CD4-positive, alpha-beta T cell treated with Interleukin-12 subunit alpha and Interleukin-12 subunit beta, for 1 hour (primary cell): ENCODE data around the gene HLA-B.
"Not testable (repeated sequence)": the region's sequence is repeated elsewhere in the genome, so short reads cannot be mapped to it uniquely, and the experiment has no call there.

Experiments
- DNase-seq: peaks from one replicate; pipeline ENCODE4 v3.0.0-alpha.2; 2020

Gene HLA-B

GRCh38 chr6:31356946-31357466 lies at the start of gene HLA-B:
Gene HLA-B, minus strand, starts transcription at chr6:31357179. Its CDS starts 21 bp downstream, at chr6:31357158.
- DNase-seq = peak; percentile 87

- no peak for DNase-seq
These were observed 49.0 kb upstream of the HLA-B start for GRCh38 chr6:31405996-31406395.

DNA sequence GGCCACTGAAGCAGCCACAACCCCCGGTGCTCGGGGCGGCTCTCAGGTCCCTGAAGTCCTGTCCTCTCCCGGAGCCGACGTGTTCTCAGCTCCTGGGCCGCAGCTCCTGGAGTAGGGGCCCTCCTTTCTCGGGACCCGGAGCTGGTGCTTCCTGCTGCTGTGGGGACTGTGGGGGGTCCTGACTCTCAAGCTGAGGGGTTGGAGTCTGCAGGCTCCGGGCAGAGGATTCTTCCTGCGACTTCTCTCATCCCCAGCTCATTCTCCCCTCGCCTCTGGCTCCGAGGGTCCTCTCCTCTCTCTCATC lies 47.0 kb upstream of the HLA-B start:
- DNase-seq = not testable (repeated sequence)

DNA sequence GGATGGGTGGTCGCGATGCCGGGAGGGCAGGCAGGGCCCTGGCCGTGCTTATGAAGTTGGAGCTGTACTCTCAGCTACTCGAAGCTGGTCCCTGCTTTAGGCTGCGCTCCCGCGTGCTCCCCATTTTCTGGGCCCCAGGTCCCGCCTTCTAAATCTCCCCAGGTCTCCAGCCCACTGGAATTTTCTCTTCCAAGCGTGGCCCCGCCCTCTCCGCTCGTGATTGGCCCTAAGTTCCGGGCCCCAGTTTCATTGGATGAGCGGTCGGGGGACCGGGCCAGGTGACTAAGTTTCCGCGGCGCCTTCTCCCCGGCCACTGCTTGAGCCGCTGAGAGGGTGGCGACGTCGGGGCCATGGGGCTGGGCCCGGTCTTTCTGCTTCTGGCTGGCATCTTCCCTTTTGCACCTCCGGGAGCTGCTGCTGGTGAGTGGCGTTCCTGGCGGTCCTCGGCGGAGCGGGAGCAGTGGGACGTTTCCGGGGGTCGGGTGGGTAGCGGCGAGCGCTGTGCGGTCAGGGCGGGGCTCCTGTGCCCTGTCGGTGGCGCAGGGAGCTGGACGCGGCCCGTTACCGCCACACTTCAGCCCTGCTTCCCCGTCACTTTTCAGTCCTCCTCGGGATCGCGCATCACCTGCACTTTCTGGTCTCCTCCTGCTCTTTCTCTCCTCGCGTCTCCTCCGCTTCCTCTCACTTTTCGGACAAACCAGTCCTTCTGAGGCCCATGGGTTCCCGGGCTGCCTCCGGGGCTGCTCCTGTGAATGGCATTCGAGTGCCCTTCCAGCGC lies 46.5 kb upstream of the HLA-B start, which contains the start of gene MICA:
Gene MICA, plus strand, starts transcription at position 313 of the 778 bp plus-strand sequence. Its CDS starts 38 bp downstream, at position 351.
- DNase-seq = peak; percentile 72

DNA sequence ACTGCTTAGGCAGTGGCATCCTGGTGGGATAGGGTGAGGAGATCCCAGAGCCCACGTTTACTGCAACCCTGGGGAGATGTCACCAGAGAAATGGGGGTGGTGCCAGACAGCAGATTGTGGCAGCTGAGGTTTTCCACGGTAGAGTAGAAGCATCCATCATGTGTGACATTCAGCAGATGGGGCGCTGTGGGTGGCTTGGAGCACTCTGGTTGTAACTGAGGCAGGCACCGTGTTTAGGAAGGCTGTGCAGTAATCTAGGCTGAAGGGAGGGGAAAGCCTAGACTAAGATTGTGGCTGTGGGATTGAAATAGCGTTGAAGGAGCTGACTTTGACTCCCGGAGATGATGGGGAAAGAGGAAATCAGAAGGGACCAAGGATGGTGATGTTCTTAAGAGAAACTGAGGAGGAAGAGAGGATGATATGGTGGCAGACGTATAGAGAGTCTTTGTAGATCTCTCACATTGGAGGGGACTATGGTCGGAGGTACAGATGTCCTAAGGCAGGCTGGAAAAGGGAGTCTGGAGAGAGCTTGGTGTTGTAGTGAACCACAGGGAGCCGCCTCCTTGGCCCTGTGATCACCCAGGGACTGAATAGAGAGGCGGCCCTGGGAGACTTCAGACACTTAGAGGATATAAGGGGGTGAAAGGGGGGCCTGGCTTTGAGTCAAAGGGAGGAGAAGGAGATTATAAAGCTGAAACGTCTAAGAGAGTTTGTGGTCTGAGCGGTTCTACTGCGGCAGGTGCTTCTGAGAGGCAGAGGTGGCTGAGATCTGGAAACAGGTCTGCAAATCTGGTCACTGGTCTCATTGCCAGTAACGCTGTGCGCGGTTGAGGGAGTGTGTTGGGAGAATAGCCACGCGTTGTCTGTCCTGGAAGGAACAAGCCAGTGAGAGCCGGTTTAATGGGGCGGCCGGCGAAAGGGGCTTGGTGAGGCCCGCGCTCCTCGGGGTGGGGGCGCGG lies 45.6 kb upstream of the HLA-B start:
- DNase-seq = peak; percentile 39

DNA sequence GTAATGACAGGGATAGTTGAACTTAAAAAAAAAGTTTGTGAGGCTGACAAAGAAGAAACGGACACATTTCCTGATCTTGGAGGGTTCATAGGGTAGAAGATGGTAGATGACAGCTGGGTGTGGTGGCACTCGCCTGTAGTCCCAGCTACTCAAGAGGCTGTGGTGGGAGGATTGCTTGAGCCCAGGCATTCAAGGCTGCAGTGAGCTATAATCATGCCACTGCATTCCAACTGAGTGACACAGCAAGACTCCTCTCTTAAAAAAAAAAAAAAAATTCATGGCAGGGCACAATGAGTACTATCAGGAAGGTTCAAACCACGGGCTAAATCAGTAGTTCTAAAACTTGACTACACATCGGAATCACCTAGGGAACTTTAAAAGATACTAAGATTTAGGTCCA lies 44.4 kb upstream of the HLA-B start:
- peak; percentile 17 for DNase-seq

DNA sequence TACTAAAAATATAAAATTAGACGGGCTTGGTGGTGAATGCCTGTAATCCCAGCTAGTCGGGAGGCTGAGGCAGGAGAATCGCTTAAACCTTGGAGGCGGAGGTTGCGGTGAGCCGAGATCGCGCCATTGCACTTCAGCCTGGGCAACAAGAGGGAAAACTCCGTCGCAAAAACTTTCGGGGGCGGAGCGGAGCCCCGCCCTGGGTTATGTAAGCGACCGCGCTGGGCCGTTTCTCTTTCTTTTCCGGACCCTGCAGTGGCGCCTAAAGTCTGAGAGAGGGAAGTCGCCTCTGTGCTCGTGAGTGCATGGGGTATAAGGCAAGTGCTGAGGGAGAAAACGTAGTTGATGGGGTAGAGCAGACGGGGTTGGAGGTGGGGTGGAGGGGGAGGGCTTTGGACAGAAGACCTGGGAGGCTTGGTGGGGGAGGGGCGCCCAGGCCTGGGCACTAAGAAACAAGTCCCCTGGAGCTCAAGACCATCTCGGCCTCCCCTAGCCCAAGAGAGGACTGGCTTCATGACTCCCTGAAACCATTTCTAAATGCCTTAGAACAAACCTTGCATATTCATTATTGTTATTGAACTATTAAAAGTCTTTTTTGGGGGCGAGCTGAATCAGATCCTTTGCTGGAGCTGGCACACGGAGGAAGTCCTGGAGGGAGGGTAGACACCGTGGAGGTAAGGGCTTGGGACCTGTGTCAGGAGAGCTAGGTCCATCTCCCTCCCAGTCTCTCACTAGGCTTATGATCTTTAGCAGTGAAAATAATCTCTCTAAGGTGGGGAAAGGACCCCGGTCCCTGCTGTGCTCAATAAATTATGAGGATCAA lies 43.7 kb upstream of the HLA-B start:
- peak; percentile 83 for DNase-seq

- DNase-seq = peak; percentile 64
These were observed 42.8 kb upstream of the HLA-B start for GRCh38 chr6:31399589-31400466.

GRCh38 chr6:31397901-31398525 lies 41.0 kb upstream of the HLA-B start:
- DNase-seq = no peak

GRCh38 chr6:31397153-31397499 lies 40.1 kb upstream of the HLA-B start:
- not testable (repeated sequence) for DNase-seq

GRCh38 chr6:31396422-31397152 lies 39.6 kb upstream of the HLA-B start:
- peak; percentile 89 for DNase-seq

DNA sequence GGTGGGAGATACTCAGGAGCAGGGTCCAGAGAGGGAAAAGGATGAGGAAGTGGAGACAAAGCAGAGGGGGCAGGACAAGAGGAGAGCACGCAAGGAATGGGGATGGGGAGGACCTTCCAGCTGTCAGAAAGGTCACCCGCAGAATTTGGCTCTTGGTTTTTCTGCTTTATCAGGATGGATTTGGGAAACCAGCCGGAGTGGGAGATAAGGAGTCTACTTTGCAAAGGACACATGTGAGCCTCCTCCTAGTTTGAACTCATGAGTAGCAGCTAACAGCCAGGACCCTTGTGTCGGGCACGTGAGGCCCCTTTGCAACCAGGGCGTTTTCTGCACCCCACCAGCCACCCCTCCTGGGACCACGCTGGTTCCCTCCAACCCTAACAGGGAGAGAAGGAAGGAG lies 38.9 kb upstream of the HLA-B start:
- no peak for DNase-seq

GRCh38 chr6:31394381-31394780 lies 37.4 kb upstream of the HLA-B start:
- DNase-seq = no peak

DNA sequence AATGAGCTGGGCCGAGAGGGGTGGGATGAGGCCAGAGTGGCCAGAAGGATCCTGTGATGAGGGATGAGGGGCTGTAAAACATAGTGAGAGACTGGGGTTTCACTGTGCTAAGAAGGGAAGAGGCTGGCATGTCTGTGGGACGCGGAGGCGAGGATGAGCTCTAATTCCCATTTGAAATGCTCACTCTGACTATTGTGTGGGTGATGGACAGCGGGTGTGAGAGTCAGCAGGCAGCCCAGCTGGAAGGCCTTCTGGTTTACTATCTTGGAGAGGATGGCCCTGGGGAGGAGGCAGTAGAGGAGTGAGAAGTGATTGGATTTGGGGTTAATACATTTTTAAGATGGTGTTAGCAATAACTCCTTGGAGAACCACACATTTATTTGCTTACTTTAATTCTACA lies 37.0 kb upstream of the HLA-B start:
- no peak for DNase-seq

- not testable (repeated sequence) for DNase-seq
These were observed 32.8 kb upstream of the HLA-B start for GRCh38 chr6:31389802-31390132.

- DNase-seq = not testable (repeated sequence)
These were observed 32.2 kb upstream of the HLA-B start for GRCh38 chr6:31388916-31389801.

DNA sequence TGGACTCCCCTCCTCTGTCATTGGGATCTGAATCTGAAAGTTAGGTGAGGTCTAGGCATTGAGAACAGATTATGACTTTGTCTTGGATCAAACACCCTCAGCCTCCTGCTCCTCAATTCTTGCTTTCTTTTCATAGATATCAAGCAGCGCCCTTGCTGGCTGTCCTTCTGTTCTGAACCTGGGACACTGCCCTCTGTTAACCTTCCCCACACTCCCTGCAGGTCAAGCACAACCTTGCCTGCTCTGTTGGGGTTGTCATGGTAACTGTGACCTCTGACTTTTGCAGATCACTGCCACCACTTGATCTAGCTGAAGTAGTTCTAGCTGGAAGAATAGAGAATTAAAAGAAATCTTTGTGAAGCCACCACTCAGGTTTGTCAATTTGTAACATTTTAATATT lies 30.0 kb upstream of the HLA-B start:
- no peak for DNase-seq

DNA sequence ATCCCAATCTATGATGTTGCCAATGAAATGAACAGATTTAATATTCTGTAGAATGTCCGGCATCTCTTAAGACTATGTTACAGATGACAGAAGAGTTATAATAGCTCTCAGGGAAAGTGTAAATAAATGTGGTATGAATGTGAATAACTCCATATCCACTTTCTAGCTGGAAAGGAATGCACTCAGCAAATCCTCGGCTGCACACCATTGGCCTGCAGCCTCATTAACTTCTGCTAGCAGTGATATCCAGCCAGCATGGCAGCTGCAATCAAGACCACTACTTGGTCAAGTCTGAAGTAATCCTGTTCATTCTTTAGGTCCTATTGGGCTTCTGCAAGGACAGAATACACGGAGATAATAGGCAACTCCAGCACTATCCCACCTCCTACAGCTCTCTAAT lies 29.1 kb upstream of the HLA-B start:
- DNase-seq = no peak

- DNase-seq = no peak
These were observed 28.1 kb upstream of the HLA-B start for GRCh38 chr6:31385041-31385440.

- DNase-seq = no peak
These were observed 26.2 kb upstream of the HLA-B start for GRCh38 chr6:31383149-31383548.
